Glutamatergic neuron (in vitro differentiated cells): ENCODE data around the gene COX7A2. TPM values are rescaled to one million over a fixed set of nuclear protein-coding genes. Genes with fewer than 3 reads are reported as not detected.

Experiments used
- DNase-seq: peaks from one replicate; pipeline ENCODE4 v3.0.0; 2022
- H3K27ac Mint-ChIP-seq: one replicate; pipeline ENCODE4 v1.8.0; 2020; ENCODE audit warnings: mild to moderate bottlenecking, mixed read lengths, inconsistent platforms; ENCODE audit not compliant: unreplicated experiment
- H3K27me3 Mint-ChIP-seq: one replicate; pipeline ENCODE4 v1.8.0; 2020; ENCODE audit warnings: mild to moderate bottlenecking, moderate library complexity, mixed read lengths, inconsistent platforms; ENCODE audit not compliant: unreplicated experiment
- H3K36me3 Mint-ChIP-seq: one replicate; pipeline ENCODE4 v1.8.0; 2020; ENCODE audit warnings: mild to moderate bottlenecking, mixed read lengths, inconsistent platforms; ENCODE audit not compliant: unreplicated experiment
- H3K4me1 Mint-ChIP-seq: one replicate; pipeline ENCODE4 v1.8.0; 2020; ENCODE audit warnings: mild to moderate bottlenecking, low read depth, mixed read lengths, inconsistent platforms; ENCODE audit not compliant: unreplicated experiment
- H3K4me3 Mint-ChIP-seq: one replicate; pipeline ENCODE4 v1.8.0; 2020; ENCODE audit warnings: mild to moderate bottlenecking, mixed read lengths, inconsistent platforms; ENCODE audit not compliant: unreplicated experiment
- H3K9me3 Mint-ChIP-seq: one replicate; pipeline ENCODE4 v1.8.0; 2020; ENCODE audit warnings: mild to moderate bottlenecking, moderate library complexity, mixed read lengths, inconsistent platforms; ENCODE audit not compliant: unreplicated experiment
- CTCF ChIP-seq: fragments of 200-600 bp; sonication (generic); IDR thresholded peaks from one replicate; pipeline ENCODE4 v1.5.0; 2021; ENCODE audit not compliant: partially characterized antibody, unreplicated experiment
- total RNA-seq: library from RNA; stranded (reverse); fragmentation: NEBNext Ultra II Directional; extraction: Animal tissue kit (Norgen Biotek cat#: 25700); gene quantifications from one replicate; pipeline ENCODE4 v1.2.1, GENCODE V29; 2021; ENCODE audit not compliant: unreplicated experiment

COX7A2 gene
- total RNA-seq, 1 donor from 2014 or later: 527 TPM

- H3K4me1 Mint-ChIP-seq: no peaks in the 10 kb centered on the region
- no peak for TF ChIP-seq CTCF
- peaks cover 4% of the 10 kb centered on the region for H3K9me3 Mint-ChIP-seq
- H3K27me3 Mint-ChIP-seq: no peaks in the 10 kb centered on the region
- DNase-seq: no peak
- H3K36me3 Mint-ChIP-seq: no peaks in the 10 kb centered on the region
- no peak overlapping the region for H3K4me3 Mint-ChIP-seq
- no peak overlapping the region for H3K27ac Mint-ChIP-seq
These were observed 47.4 kb downstream of the COX7A2 start for GRCh38 chr6:75196081-75196687.

- no peak for DNase-seq
- H3K4me3 Mint-ChIP-seq: no peak overlapping the region
- no peaks in the 10 kb centered on the region for H3K36me3 Mint-ChIP-seq
- no peaks in the 10 kb centered on the region for H3K27me3 Mint-ChIP-seq
- H3K27ac Mint-ChIP-seq: no peak overlapping the region
- TF ChIP-seq CTCF: no peak
- H3K9me3 Mint-ChIP-seq: no peaks in the 10 kb centered on the region
- no peaks in the 10 kb centered on the region for H3K4me1 Mint-ChIP-seq
These were observed 55.2 kb downstream of the COX7A2 start for GRCh38 chr6:75188221-75188925.

Other genes with a start within 250 kb of the COX7A2 start
- 2.4 TPM for gene COL12A1, start 37.7 kb downstream of the COX7A2 start, total RNA-seq
- 88.3 TPM for gene TMEM30A, start 41.0 kb upstream of the COX7A2 start, total RNA-seq
- 0.69 TPM for gene FILIP1, start 250.0 kb upstream of the COX7A2 start, total RNA-seq